GM18907 (cell line): ENCODE measurements around the gene CTTNBP2.
"Not testable (repeated sequence)": the region's sequence is repeated elsewhere in the genome, so short reads cannot be mapped to it uniquely, and the experiment has no call there.

Experiments used
- ATAC-seq: cut with Tn5 transposase; IDR thresholded peaks from one replicate; pipeline ENCODE4 v1.9.1; 2021; ENCODE audit warnings: mild to moderate bottlenecking, moderate library complexity; ENCODE audit not compliant: unreplicated experiment

The CTTNBP2 gene

DNA sequence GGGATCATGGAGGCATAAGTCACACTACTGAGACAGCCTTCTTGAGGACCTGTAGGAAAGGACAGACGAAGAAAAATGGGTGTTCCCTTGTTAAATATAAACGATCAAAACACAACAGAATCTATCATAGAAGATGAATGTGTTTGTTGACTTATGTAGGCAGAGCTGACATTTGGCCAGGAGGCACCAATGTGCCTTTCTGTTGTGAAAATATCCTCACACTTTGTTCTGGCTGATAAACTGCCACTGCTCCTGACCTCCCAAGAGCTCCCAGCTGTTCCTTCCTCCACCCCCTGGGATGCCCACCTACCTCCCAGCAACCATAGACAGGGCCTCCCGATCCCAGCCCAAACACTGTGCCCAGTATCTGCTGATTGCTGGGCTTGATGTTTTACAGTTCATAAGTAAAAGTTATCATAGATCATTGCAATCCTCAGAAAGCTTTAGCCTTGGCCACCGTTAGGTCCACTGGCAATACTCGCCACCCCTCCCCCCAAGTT is 116.6 kb downstream of the CTTNBP2 start:
- ATAC-seq = no peak

- no peak for ATAC-seq
These were observed 118.1 kb downstream of the CTTNBP2 start for GRCh38 chr7:117755136-117755535.

- no peak for ATAC-seq
These were observed 121.5 kb downstream of the CTTNBP2 start for GRCh38 chr7:117751775-117752174.

DNA sequence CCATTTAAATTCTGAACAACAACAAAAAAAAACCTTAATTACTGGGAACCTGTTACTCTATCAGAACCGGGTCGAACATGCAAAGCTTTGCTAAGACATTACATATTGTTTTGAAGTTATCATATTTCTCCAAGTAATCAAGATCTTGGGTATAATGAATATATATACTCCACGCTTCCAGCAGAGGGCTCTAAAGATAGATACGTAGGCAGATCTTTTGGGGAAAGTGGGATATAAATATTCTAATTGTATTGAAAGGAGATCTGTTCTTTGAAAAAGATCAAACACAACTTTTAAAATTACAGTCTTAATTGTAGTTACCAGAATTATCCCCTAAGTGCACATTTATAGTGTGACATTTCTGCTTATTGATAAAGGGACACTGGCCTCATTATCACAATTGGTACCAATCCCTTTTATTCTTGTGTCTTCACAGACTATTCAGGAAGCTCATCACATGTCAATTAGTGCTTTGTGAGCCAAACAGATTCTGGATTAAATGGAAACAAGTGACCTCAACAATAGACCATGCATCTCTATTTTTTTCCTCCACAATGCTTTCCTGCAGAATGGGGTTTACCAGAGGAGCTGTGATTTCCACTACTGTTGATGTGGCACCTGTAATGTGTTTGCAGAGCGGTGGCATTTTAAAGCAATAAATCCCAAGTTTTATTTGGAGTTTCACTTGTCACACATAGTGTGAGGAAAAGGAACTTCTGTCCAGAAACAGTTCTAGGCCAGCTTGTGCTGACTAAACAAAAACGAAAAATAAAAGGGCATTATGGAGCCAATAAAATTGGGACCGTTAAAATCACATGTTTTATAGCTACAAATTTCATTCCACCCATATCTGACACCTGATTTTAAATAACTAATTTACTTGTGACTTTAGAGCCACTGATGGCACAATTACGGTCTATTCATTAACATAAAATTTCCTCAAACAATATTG is 122.4 kb downstream of the CTTNBP2 start:
- ATAC-seq = no peak

DNA sequence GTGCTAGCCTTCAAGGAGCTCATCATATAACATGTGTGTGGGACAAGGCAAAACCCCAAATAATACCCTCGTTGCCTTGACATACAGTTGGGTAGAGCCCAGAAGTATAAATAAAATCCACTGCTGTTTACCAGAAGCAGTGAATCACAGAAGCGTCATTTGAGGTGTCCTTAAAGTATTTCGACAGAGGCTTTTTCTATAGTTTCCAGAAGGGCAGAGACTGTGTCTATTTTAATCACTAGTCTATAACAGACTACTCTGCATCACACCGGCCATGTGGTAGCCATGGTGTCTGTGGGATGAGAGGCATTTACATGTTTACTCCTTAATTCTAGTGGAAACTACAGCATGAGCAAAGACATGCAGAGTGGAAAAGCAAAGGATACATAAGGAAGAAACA is 131.3 kb downstream of the CTTNBP2 start:
- ATAC-seq = no peak

- no peak for ATAC-seq
These were observed 134.2 kb downstream of the CTTNBP2 start for GRCh38 chr7:117739085-117739484.

DNA sequence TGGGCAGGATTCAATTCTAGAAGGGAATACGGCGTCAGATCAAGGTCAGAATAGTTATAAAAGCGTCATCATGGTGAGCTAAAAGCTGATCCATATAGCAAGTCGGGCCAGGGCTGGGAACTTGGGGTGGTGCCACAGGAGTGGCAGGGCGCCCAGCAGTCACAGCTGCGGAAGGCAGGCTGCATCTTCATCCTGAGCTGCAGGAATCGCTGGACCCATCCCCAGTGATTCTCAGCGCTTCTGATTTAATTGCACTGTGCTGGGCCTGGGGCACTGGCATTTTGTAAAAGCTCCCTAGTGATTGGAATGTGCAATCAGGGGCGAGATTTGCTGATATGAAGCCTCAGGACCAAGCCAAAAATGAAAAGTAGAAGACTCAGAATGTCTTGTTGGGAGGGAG is 135.3 kb downstream of the CTTNBP2 start:
- ATAC-seq = no peak

GRCh38 chr7:117731455-117731854 is 141.8 kb downstream of the CTTNBP2 start:
- peak; percentile 96 for ATAC-seq

DNA sequence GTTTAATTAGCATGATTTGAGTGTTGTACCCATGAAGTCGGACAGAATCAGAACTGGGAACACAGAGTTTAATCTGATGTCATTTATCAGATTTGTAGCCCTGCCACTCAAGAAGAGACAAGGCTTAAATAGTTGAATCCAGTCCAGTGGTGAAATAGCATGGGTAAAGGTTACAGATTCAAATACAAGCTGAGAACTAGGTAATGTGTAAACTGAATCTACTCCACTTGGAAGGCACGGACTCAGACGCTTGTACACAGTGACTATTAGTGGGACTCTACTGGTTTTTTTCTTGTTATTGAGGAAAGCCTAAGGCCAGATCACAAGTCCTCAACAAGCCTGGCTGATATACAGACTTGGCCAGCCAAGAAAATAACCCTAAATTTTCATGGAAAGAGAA is 142.9 kb downstream of the CTTNBP2 start:
- no peak for ATAC-seq

- ATAC-seq = peak; percentile 53
These were observed 144.2 kb downstream of the CTTNBP2 start for GRCh38 chr7:117728890-117729624.

DNA sequence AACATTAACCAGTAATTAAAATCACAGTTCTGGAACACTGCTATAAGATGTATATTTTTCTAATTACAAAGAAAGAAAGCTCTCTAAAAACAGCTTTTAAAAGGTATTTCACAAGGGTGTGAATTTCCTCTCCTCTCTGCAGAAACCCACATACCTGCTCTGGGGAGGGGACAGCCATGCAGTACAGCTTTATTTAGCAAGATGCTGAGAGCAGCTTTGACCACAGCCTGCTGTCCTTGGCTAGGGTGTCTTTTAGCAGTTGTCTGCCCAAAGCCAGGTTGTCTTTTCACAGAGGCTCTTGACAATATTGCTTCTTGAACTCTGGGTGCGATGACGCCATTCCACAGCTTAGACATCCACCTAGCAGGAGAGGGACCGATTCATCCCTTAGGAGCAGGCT is 148.3 kb downstream of the CTTNBP2 start:
- ATAC-seq = no peak

DNA sequence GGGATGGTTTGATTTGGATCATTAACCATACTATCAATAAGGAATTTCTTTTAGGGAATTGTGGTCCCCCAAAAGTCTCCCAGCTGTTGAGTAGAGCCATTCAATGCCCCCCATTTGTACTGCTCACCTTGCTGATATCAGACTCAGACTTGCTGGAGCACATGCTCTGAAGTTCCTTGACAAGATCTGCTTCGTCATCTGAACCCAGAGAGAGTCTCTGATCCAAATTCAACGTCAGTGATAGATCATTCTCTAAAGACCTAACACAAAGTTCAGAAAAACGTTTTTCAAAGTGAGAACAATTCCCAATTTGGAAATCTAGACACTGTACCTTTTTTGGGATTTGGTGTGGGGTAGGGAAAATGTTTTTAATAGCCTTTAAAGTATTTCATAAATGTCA is 153.9 kb downstream of the CTTNBP2 start:
- no peak for ATAC-seq

DNA sequence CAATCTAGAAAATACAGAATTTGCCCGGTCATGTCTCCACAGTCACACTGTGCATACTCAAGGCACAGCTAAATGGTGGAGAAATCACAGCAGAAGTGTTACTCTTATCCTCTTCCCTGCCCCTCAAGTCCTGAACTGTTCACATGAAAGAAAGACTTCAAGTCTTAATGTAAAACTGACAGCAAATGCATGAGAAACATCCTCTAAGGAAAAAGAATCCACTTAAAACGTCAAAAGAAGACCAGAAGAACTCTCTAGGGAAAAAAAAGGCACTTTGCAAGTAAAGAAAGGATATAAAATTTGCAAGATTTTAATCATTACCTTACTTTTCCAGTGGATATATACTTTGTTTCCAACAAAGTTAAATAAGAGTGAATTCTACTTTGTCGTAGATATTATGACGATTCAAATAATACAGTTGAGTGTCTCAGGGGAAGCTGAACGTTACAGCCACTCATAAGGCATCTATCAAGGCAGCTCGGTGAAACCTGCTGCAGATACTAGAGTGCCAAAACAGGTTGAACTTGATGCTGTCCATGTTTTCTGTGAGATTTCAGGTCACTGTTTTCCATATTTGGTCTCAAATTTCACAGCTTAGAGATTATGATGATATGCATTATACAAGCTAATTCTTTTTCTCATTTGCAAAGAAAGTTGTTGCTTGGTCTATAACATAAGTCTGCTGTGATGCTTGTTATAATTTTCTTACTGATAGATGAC is 155.0 kb downstream of the CTTNBP2 start:
- ATAC-seq = no peak

- no peak for ATAC-seq
These were observed 155.9 kb downstream of the CTTNBP2 start for GRCh38 chr7:117717357-117717756.

- no peak for ATAC-seq
These were observed 156.4 kb downstream of the CTTNBP2 start for GRCh38 chr7:117716707-117717299.

DNA sequence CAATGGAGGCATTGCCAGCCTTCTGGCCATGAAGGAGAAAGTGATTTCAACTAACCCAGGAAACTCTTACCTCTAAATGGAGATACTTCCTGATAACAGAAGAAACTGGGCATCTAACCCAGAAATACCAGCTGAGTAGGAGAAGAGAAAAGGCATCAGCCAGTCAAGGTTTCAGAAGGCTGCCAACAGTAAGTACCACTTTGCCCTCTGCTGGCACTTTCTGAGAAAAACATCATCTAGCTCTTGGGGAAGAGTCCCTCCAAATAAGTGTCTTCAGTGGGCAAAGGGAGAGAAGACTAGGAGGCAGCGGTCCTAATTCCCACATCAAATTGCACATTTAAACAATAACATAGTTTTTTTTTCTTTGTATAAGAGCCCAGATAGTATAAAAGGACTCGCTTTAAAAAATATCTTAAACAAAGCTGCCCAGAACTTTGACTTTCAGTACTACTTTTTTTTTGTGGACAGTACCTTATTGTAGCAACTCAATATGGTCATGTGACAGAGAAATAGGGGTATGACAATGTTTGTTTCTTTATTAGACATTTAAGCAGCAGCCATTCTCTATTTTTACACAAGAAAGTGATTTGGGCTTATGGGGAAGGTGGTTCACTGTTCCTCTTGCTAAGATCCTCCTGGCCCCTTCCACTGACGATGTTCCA is 157.3 kb downstream of the CTTNBP2 start:
- ATAC-seq = peak; percentile 92

- ATAC-seq = no peak
These were observed 161.7 kb downstream of the CTTNBP2 start for GRCh38 chr7:117711556-117711955.

DNA sequence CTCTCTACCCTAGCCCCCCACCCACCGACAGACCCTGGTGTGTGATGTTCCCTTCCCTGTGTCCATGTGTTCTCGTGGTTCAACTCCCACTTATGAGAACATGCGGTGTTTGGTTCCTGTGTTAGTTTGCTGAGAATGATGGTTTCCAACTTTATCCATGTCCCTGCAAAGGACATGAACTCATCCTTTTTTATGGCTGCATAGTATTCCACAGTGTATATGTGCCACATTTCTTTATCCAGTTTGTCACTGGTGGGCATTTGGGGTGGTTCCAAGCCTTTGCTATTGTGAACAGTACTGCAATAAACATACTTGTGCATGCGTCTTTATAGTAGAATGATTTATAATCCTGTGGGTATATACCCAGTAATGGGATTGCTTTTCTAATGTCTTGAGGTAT is 165.1 kb downstream of the CTTNBP2 start:
- ATAC-seq = not testable (repeated sequence)

- ATAC-seq = no peak
These were observed 166.2 kb downstream of the CTTNBP2 start for GRCh38 chr7:117707080-117707479.

DNA sequence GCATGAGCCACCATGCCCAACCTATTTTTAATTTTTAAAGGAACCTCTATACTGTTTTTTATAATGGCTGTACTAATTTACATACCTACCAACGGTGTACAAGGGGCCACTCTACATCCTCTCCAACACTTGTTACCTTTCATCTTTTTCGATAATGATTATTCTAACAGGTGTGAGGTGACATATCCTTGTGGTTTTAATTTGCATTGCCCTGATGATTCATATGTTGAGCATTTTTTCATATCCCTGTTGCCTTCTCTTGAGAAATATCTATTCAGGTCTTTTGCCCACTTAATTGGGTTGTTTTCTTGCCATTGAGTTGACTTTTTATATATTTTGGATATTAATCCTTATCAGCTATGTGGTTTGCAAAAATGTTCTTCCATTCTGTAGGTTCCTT is 167.0 kb downstream of the CTTNBP2 start:
- no peak for ATAC-seq
